ENCODE measurements around the gene CAMK2A. TPM values are rescaled to one million over a fixed set of nuclear protein-coding genes. Genes with fewer than 3 reads are reported as not detected.

The CAMK2A gene
- total and polyA plus RNA-seq, 2 experiments from 2014 or later, result 0.18 TPM; not detected in 1

- TF ChIP-seq ZNF462 (CRISPR knock-in tag; IDR thresholded peaks at IDR 0.05), result no peak
These were observed 18.3 kb downstream of the CAMK2A start (continued) for GRCh38 chr5:150271296-150271692.

- Mint-ChIP-seq H3K4me3 (no peak overlapping the region), H3K36me3 (ENCODE audit: low read depth) (no peaks in the 10 kb centered on the region), H3K27me3 (ENCODE audit: insufficient read depth, low read depth, poor library complexity) (peaks cover 11% of the 10 kb centered on the region), H3K9me3 (no peaks in the 10 kb centered on the region; the same call in 2 of the 3 replicates), H3K27ac (peak overlapping the region; percentile 30; the same call in 1 of the 2 replicates), H3K4me1 (peaks cover 25% of the 10 kb centered on the region)
- Histone ChIP-seq H3K4me3 (no peak overlapping the region), H2AFZ (peak overlapping the region; percentile 91; the same call in 1 of the 2 replicates), H4K20me1 (replicated peaks; ENCODE audit: insufficient read depth) (no peaks in the 10 kb centered on the region), H3K9me2 (ENCODE audit: insufficient read depth) (no peaks in the 10 kb centered on the region), H3K27me3 (ENCODE audit: insufficient read depth) (no peaks in the 10 kb centered on the region), H3K79me2 (replicated peaks; ENCODE audit: insufficient read depth) (no peaks in the 10 kb centered on the region), H3K4me1 (ENCODE audit: insufficient read depth) (no peaks in the 10 kb centered on the region; the same call in 1 of the 2 replicates), H3K36me3 (ENCODE audit: insufficient read depth) (no peaks in the 10 kb centered on the region), H3F3A (replicated peaks; ENCODE audit: low read depth) (no peaks in the 10 kb centered on the region), H3K27ac (ENCODE audit: low read depth) (no peak overlapping the region), H3K4me2 (no peak overlapping the region)
- ATAC-seq, result no peak
- no peak for DNase-seq (ENCODE audit: low spot score)
- no peak for TF ChIP-seq ETS1 (IDR thresholded peaks at IDR 0.05)
- TF ChIP-seq POLR2AphosphoS5 (IDR thresholded peaks at IDR 0.05; ENCODE audit: low read depth), result no peak
- no peak for TF ChIP-seq EZH2phosphoT487 (IDR thresholded peaks at IDR 0.05; ENCODE audit: unreplicated experiment)
- TF ChIP-seq JUNB (IDR thresholded peaks at IDR 0.05; ENCODE audit: unreplicated experiment), result no peak
- TF ChIP-seq REST (IDR thresholded peaks at IDR 0.05; ENCODE audit: unreplicated experiment), result no peak
- no peak for TF ChIP-seq CTCF (conservative IDR thresholded peaks at IDR 0.05; ENCODE audit: low read depth in 2 of 2)
- no peak for TF ChIP-seq CREB1 (CRISPR knock-in tag; IDR thresholded peaks at IDR 0.05; ENCODE audit: low read depth)
- TF ChIP-seq EZH2 (IDR thresholded peaks at IDR 0.05; ENCODE audit: low read depth, unreplicated experiment), result no peak
- TF ChIP-seq ZNF331 (CRISPR knock-in tag; IDR thresholded peaks at IDR 0.05; ENCODE audit: low read depth), result no peak
- TF ChIP-seq NANOG (IDR thresholded peaks at IDR 0.05; ENCODE audit: borderline replicate concordance), result no peak
- no peak for TF ChIP-seq STAT1 (IDR thresholded peaks at IDR 0.05; ENCODE audit: unreplicated experiment)
These were observed 18.9 kb downstream of the CAMK2A start for GRCh38 chr5:150270541-150271295.
